Neural cell (in vitro differentiated cells): ENCODE results near the gene STK24.

Source experiments
- EP300 ChIP-seq: fragments of 450-650 bp; conservative IDR thresholded peaks from 2 replicates; pipeline ENCODE4 v1.6.1; 2014; ENCODE audit warnings: antibody characterized with exemption, mild to moderate bottlenecking, moderate library complexity; ENCODE audit not compliant: poor library complexity, severe bottlenecking
- POLR2AphosphoS5 ChIP-seq: IDR thresholded peaks from 2 replicates; pipeline ENCODE4 v1.6.1; 2012
- RAD21 ChIP-seq: fragments of 450-650 bp; conservative IDR thresholded peaks from 2 replicates; pipeline ENCODE4 v1.6.1; 2014; ENCODE audit warnings: antibody characterized with exemption, mild to moderate bottlenecking, moderate library complexity
- TF ChIP-seq, protein P1 (sequence below): fragments of 450-650 bp; IDR thresholded peaks from 2 replicates; pipeline ENCODE4 v1.5.1; 2014; ENCODE audit warnings: antibody characterized with exemption, mild to moderate bottlenecking, moderate library complexity; ENCODE audit not compliant: poor library complexity, severe bottlenecking

DNA sequence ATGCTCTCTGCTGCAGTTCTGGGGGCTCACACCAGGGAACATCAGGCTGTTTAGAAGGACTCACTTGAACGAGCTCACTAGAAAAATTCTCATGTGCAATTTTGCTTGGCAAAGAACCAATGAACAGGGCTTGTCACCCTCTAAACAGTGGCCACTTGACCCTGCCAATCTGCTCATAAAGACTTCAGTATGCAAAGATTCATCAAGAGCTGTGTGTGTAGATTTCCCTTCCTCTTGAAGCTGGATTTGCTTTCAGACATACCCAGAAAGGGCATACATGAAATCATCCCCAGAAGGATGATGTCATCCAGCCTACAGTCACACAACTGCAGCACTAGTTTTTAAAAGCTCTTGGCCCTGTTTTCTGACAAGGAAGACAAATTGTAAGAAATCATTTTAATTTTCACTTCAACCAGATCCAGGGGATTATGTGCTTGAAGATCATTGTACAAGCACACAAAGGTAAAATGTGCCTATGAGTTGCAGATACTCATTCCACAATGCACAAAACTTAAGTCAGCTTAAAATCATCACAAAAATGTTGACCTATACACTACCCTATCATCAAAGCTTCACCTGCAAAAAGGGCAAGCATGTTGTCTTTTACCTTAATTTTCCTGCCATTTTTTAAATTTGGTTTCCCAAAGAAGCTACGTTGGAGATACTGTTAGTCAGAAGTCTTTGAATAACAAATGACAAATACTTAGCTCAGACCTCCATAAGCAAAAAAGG is 5.2 kb upstream of the STK24 start:
- TF ChIP-seq, protein P1, sequence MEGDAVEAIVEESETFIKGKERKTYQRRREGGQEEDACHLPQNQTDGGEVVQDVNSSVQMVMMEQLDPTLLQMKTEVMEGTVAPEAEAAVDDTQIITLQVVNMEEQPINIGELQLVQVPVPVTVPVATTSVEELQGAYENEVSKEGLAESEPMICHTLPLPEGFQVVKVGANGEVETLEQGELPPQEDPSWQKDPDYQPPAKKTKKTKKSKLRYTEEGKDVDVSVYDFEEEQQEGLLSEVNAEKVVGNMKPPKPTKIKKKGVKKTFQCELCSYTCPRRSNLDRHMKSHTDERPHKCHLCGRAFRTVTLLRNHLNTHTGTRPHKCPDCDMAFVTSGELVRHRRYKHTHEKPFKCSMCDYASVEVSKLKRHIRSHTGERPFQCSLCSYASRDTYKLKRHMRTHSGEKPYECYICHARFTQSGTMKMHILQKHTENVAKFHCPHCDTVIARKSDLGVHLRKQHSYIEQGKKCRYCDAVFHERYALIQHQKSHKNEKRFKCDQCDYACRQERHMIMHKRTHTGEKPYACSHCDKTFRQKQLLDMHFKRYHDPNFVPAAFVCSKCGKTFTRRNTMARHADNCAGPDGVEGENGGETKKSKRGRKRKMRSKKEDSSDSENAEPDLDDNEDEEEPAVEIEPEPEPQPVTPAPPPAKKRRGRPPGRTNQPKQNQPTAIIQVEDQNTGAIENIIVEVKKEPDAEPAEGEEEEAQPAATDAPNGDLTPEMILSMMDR = no peak
- TF ChIP-seq EP300 (no peak), RAD21 (no peak), POLR2AphosphoS5 (no peak)
